Right lobe of liver (tissue), 6 donors: Measurements from ENCODE around the gene TEX26. TPM values are rescaled to one million over a fixed set of nuclear protein-coding genes. Genes with fewer than 3 reads are reported as not detected.
A peak's percentile ranks its signal among the peaks of the same experiment; 100 is the strongest.

Experiments used
- ATAC-seq, 4 donors: fragments of 200-7000 bp; cut with Tn5 transposase; one replicate each; pipeline ENCODE4 v1.9.1; 2020; ENCODE audit warnings: mild to moderate bottlenecking in 4 of 4, moderate library complexity in 4 of 4
- DNase-seq, 3 donors: peaks; one replicate each; pipeline ENCODE4 v3.0.0-alpha.2; 2020
- H3K27ac ChIP-seq, 3 donors: fragments of 200-600 bp; one replicate each; pipeline ENCODE4 v1.8.0; 2022
- H3K27me3 ChIP-seq, 2 donors: fragments of 200-600 bp; one replicate each; pipeline ENCODE4 v1.8.0; 2022
- H3K36me3 ChIP-seq, 4 donors: fragments of 200-600 bp; sonication (generic) in 1 of 4; one replicate each; pipeline versions ENCODE4 v1.5.1 to v1.8.0; 2017 to 2022; ENCODE audit warnings: control low read depth in 1 of 4
- H3K4me1 ChIP-seq, 4 donors: fragments of 200-600 bp; sonication (generic) in 1 of 4; one replicate each; pipeline versions ENCODE4 v1.5.1 to v1.8.0; 2017 to 2022; ENCODE audit warnings: control low read depth in 1 of 4
- H3K4me3 ChIP-seq, 3 donors: fragments of 200-600 bp; one replicate each; pipeline ENCODE4 v1.8.0; 2022
- H3K9me3 ChIP-seq, 4 donors: fragments of 200-600 bp; sonication (generic) in 1 of 4; one replicate each; pipeline versions ENCODE4 v1.5.1 to v1.8.0; 2017 to 2022; ENCODE audit warnings: control low read depth in 1 of 4
- POLR2A ChIP-seq: fragments of 450-650 bp; IDR thresholded peaks from one replicate; pipeline ENCODE4 v1.6.1; 2017; ENCODE audit warnings: antibody characterized with exemption, mild to moderate bottlenecking
- WGBS: methylation state at CpG from one replicate; pipeline ENCODE4 v1.1.6; 2018; ENCODE audit warnings: low coverage, low lambda C conversion rate; ENCODE audit not compliant: insufficient coverage; ENCODE audit errors: missing lambda C conversion rate; 5-methylcytosine and 5-hydroxymethylcytosine counted together
- intact Hi-C, 2 donors: fragments of 100-400 bp; cut with DNase I; formaldehyde crosslinking; loops; one replicate each; pipeline versions ENCODE4 v1.11.2 to v1.14.1; 2022
- total RNA-seq, 6 experiments: library from RNA; depleted of rRNA in 2 of 6; stranded (reverse); fragments of >200 nt in 2 of 6; fragmentation: NEBNext Ultra II Directional in 3 of 6; extraction: Animal tissue kit (Norgen Biotek cat#: 25700) in 3 of 6; gene quantifications; one replicate each; pipeline versions ENCODE4 v1.1.0 to v1.2.4, GENCODE V29; 2016 to 2023
- TF ChIP-seq, protein P1 (sequence below), 4 donors: fragments of 200-600 bp in 3 of 4; fragments of 450-650 bp in 1 of 4; IDR thresholded peaks; one replicate each; pipeline versions ENCODE4 v1.5.1 to v1.8.0; 2016 to 2022; ENCODE audit warnings: antibody characterized with exemption in 4 of 4, mild to moderate bottlenecking in 2 of 4
- donor health status: DM: no; HTN: yes; CAD: no.
- donor health status: DM: no; HTN: no; CAD: no.
- donor health status: DM: no; HTN: no; CAD: no.
- donor health status: DM: no; HTN: yes; CAD: no.
- donor health status: DM: no; HTN: yes; CAD: no.

The TEX26 gene
- total RNA-seq, 6 experiments from 2014 or later, result 0.37 TPM; not detected in 5

DNA sequence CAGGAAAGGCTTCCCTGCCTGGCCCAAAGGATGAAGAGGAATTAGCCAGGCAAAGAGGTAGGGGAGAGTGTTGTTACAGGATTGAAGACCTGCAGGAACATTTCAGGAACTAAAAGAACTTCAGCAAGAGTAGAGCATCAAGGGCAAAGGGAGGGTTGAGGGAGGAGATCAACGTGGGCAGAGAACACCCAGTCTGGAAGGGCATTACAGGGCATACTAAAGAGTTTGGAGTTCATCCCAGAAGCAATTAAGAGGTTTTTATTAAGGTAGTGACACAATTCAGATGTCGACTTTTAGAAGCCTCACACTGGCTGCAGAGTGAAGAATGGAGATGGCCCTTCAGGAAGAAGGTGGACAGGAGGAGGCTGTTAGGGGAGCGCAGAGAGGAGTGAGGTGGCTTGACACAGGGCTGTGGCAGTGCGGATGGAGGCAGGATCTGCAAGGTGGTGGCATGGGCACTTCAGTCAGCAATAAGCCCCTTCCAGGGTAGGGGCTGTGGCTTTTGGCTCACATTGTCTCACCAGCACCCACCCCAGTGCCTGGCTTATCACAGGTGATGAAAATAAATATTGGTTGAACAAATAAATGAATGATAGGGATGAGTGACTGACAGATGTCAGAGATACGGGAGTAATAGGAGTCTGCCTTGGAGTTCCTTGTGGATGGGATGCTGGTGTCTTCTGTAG lies 24.9 kb downstream of the TEX26 start:
- intact Hi-C loops, result no loop called here
- no peaks in the 10 kb centered on the region for H3K27me3 ChIP-seq
- ATAC-seq (no peak), DNase-seq (no peak)
- WGBS, result 43% methylated on average over 3 of the region's 5 CpGs
- no peaks in the 10 kb centered on the region for H3K36me3 ChIP-seq
- no peaks in the 10 kb centered on the region for H3K9me3 ChIP-seq
- no peak overlapping the region for H3K4me3 ChIP-seq
- TF ChIP-seq, protein P1, sequence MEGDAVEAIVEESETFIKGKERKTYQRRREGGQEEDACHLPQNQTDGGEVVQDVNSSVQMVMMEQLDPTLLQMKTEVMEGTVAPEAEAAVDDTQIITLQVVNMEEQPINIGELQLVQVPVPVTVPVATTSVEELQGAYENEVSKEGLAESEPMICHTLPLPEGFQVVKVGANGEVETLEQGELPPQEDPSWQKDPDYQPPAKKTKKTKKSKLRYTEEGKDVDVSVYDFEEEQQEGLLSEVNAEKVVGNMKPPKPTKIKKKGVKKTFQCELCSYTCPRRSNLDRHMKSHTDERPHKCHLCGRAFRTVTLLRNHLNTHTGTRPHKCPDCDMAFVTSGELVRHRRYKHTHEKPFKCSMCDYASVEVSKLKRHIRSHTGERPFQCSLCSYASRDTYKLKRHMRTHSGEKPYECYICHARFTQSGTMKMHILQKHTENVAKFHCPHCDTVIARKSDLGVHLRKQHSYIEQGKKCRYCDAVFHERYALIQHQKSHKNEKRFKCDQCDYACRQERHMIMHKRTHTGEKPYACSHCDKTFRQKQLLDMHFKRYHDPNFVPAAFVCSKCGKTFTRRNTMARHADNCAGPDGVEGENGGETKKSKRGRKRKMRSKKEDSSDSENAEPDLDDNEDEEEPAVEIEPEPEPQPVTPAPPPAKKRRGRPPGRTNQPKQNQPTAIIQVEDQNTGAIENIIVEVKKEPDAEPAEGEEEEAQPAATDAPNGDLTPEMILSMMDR (IDR thresholded peaks at IDR 0.05), result no peak
- TF ChIP-seq POLR2A, result no peak
- H3K4me1 ChIP-seq, result no peaks in the 10 kb centered on the region
- no peak overlapping the region for H3K27ac ChIP-seq

DNA sequence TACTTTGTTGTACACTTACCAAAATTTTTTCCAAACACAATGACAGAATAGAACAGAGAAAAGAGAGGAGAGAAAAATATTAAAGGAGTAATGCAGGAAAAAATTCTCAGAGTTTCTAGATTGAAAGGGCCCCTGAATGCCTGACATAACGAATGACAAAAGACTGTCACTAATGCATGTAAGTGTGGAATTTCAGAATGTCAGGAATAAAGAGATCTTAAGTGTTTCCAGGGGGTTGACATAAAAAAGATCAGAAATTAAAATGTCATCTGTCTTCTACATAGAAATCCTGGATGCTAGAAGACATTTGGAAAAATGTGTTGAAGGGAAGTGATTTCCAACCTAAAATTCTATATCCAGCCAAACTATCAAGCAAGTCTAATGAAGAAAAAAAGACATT lies 27.2 kb downstream of the TEX26 start:
- Histone ChIP-seq H3K4me3 (no peak overlapping the region), H3K9me3 (no peaks in the 10 kb centered on the region), H3K36me3 (no peaks in the 10 kb centered on the region), H3K4me1 (no peaks in the 10 kb centered on the region), H3K27me3 (no peaks in the 10 kb centered on the region), H3K27ac (no peak overlapping the region)
- intact Hi-C loops, result no loop called here
- DNase-seq (no peak), ATAC-seq (no peak)
- WGBS, result 32% methylated on average over 1 of the region's 1 CpG
- no peak for TF ChIP-seq POLR2A

DNA sequence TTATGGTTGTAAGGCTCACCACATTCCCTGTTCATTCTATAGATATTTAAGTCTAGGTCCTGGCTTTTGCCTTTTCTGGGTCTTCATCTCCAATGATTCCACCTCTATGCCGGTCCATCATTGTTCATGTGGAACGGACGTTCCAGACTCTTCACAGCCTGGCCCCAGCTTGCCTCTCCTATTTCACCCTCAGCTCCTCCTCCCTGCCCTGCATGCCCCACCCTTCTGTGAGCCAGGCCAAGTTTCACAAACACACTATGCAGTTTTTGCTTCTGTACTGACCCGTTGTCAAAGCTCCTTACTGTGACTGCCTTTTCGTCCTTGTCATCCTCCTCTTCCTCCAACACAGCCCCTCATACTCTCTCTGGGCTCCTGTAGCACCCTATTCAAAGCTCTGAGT lies 31.3 kb downstream of the TEX26 start:
- no peaks in the 10 kb centered on the region for H3K36me3 ChIP-seq
- H3K27ac ChIP-seq, result no peak overlapping the region
- no peaks in the 10 kb centered on the region for H3K9me3 ChIP-seq
- DNase-seq (no peak), ATAC-seq (peak; percentile 25 to 47 (median 44))
- intact Hi-C loops, result no loop called here
- H3K4me3 ChIP-seq, result no peak overlapping the region
- 20% methylated on average over 5 of the region's 5 CpGs for WGBS
- no peaks in the 10 kb centered on the region for H3K4me1 ChIP-seq
- no peaks in the 10 kb centered on the region for H3K27me3 ChIP-seq
- TF ChIP-seq POLR2A, result no peak

DNA sequence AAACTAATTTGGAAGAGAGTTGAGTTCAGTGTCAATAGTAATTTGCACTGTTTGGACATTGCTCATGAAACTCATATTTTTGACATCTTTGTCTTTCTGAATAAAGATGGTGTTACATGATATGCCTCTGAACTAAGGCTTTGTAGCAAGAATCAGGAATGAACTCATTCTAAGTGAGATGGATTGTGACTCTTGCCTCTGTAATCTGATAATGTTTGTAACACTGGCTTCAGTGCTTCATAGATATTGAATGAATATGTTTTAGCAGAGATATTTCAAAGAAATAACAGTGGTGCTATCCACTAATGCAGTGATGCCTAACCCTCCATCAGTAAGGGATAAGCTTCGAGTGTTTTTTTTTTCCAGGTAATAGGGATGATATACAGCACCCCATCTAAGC lies 32.9 kb downstream of the TEX26 start:
- intact Hi-C loops, result no loop called here
- TF ChIP-seq, protein P1 (IDR thresholded peaks at IDR 0.05), result no peak
- no peak for TF ChIP-seq POLR2A
- DNase-seq, result no peak
- 35% methylated on average over 1 of the region's 1 CpG for WGBS
- no peak for ATAC-seq
- no peaks in the 10 kb centered on the region for H3K36me3 ChIP-seq
- H3K4me3 ChIP-seq, result no peak overlapping the region
- H3K9me3 ChIP-seq, result no peaks in the 10 kb centered on the region
- no peak overlapping the region for H3K27ac ChIP-seq
- H3K27me3 ChIP-seq, result no peaks in the 10 kb centered on the region
- no peaks in the 10 kb centered on the region for H3K4me1 ChIP-seq

DNA sequence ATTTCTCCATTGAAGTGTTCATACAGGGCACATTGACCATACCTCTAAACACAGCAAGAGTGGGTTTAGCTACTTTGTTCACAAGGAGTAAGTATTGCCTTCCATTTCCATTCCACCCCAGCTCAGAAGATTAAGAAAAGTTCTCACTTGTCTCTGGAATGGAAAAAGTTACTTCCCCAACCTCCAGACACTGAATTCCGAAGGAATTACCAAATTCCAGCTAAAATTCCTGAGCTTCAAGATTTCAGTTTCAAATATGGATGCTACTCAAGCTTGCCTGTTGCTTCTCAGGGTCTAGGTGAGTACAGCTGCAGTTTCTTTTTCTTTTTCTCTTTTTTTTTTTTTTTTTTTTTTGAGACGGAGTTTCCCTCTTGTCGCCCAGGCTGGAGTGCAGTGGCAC lies 33.6 kb downstream of the TEX26 start:
- intact Hi-C loops, result no loop called here

More for the DNA sequence above, 33.6 kb downstream of the TEX26 start:
- Histone ChIP-seq H3K36me3 (no peaks in the 10 kb centered on the region), H3K4me3 (no peak overlapping the region), H3K27ac (no peak overlapping the region), H3K4me1 (no peaks in the 10 kb centered on the region), H3K27me3 (no peaks in the 10 kb centered on the region), H3K9me3 (no peaks in the 10 kb centered on the region)
- ATAC-seq (no peak), DNase-seq (no peak)
- TF ChIP-seq POLR2A, result no peak
- TF ChIP-seq, protein P1 (IDR thresholded peaks at IDR 0.05), result no peak
- WGBS, result 58% methylated on average over 3 of the region's 3 CpGs
